ENCODE data around the gene RBFOX1. TPM values are rescaled to one million over a fixed set of nuclear protein-coding genes. Genes with fewer than 3 reads are reported as not detected.

Gene RBFOX1
- total RNA-seq, 1 donor from 2014 or later, result 0.84 TPM

DNA sequence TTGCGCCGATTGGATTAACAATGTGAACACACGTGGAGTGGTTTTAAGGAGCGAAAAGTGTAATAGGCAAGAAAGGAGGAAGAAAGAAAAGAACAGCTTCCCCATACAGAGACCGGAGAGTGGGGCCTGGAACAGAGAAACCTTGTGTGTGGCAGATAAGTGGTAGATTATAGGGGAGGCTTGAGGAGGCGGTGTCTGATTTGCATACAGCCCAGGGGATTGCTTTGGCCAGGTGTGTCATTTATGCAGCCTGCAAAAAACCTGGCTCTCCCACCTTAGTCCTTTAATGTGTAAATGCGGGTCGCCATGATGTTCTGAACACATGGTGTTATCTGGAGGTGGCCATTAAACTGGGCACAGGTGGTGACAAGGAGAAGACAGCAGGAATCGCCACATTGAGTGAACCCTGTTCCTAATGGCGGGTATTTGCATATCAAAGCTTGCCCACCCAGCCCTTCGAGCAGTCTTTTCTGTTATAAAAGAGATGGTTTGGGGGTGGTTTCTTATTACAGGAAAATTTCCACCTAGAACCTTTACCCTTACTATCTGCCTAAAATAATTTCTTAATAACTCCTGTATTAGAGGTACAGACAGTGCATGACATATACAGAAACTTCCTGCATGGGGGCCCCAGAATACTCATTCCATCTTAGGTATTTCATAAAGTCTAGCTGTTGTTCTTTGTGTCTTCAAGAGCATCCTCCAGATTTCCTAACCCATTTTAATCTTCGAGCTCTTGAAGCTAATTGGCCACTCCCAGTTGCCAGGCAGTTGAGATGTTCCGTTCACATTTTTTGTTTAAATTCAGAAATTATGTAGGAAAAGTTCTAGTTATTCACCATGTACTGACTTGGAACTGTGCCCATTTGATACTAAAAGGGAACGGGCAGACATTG, 292.5 kb downstream of the RBFOX1 start:
- no peak overlapping the region for H3K9ac ChIP-seq (ENCODE audit: low read length)
- H3K4me2 ChIP-seq (ENCODE audit: low read length), result no peak overlapping the region
- no peak overlapping the region for H3K4me3 Mint-ChIP-seq (ENCODE audit: unreplicated experiment)
- H4K20me1 ChIP-seq (ENCODE audit: insufficient read depth, low read length), result no peaks in the 10 kb centered on the region
- H3K27me3 ChIP-seq (ENCODE audit: insufficient read depth, low read length), result no peaks in the 10 kb centered on the region
- DNase-seq (ENCODE audit: low read depth), result no peak
- no peaks in the 10 kb centered on the region for H3K4me1 ChIP-seq (ENCODE audit: insufficient read depth, low read length)
- no peak overlapping the region for H3K27ac ChIP-seq (ENCODE audit: low read depth, low read length)
- no peak for TF ChIP-seq CTCF (IDR thresholded peaks at IDR 0.05; ENCODE audit: insufficient read depth, low read depth, low read length)
- TF ChIP-seq EZH2 (IDR thresholded peaks at IDR 0.05; ENCODE audit: insufficient read depth, low read length), result no peak
- H3K36me3 ChIP-seq (ENCODE audit: insufficient read depth, low read length), result no peaks in the 10 kb centered on the region
- no peak for FAIRE-seq
- no peaks in the 10 kb centered on the region for H3K9me3 Mint-ChIP-seq (ENCODE audit: unreplicated experiment)
- H2AFZ ChIP-seq (ENCODE audit: low read depth, low read length), result no peak overlapping the region
- no peak overlapping the region for H3K4me3 ChIP-seq (ENCODE audit: insufficient read depth, low read depth, low read length)
- no peaks in the 10 kb centered on the region for H3K79me2 ChIP-seq (ENCODE audit: insufficient read depth, low read length)
- peaks cover 7% of the 10 kb centered on the region for H3K27me3 Mint-ChIP-seq (ENCODE audit: low read depth, unreplicated experiment)
- peaks cover 4% of the 10 kb centered on the region for H3K4me1 Mint-ChIP-seq (ENCODE audit: low read depth, unreplicated experiment)
- no peaks in the 10 kb centered on the region for H3K9me3 ChIP-seq (ENCODE audit: insufficient read depth, low read depth, low read length)
- H3K27ac Mint-ChIP-seq (ENCODE audit: unreplicated experiment), result no peak overlapping the region
- no peaks in the 10 kb centered on the region for H3K36me3 Mint-ChIP-seq (ENCODE audit: low read depth, unreplicated experiment)

- H2AFZ ChIP-seq (ENCODE audit: low read depth, low read length), result no peak overlapping the region
- H3K9me3 ChIP-seq (ENCODE audit: insufficient read depth, low read depth, low read length), result no peaks in the 10 kb centered on the region
- no peak overlapping the region for H3K27ac ChIP-seq (ENCODE audit: low read depth, low read length)
- H3K4me2 ChIP-seq (ENCODE audit: low read length), result no peak overlapping the region
- no peak for TF ChIP-seq CTCF (IDR thresholded peaks at IDR 0.05; ENCODE audit: insufficient read depth, low read depth, low read length)
- TF ChIP-seq EZH2 (IDR thresholded peaks at IDR 0.05; ENCODE audit: insufficient read depth, low read length), result no peak
- H3K9ac ChIP-seq (ENCODE audit: low read length), result no peak overlapping the region
- H3K4me1 Mint-ChIP-seq (ENCODE audit: low read depth, unreplicated experiment), result peaks cover 11% of the 10 kb centered on the region
- no peaks in the 10 kb centered on the region for H3K9me3 Mint-ChIP-seq (ENCODE audit: unreplicated experiment)
- H3K27me3 ChIP-seq (ENCODE audit: insufficient read depth, low read length), result no peaks in the 10 kb centered on the region
- no peaks in the 10 kb centered on the region for H3K4me1 ChIP-seq (ENCODE audit: insufficient read depth, low read length)
- H4K20me1 ChIP-seq (ENCODE audit: insufficient read depth, low read length), result no peaks in the 10 kb centered on the region
- H3K4me3 ChIP-seq (ENCODE audit: insufficient read depth, low read depth, low read length), result no peak overlapping the region
- no peak overlapping the region for H3K27ac Mint-ChIP-seq (ENCODE audit: unreplicated experiment)
- DNase-seq (ENCODE audit: low read depth) (no peak), FAIRE-seq (no peak)
- H3K36me3 Mint-ChIP-seq (ENCODE audit: low read depth, unreplicated experiment), result no peaks in the 10 kb centered on the region
- H3K36me3 ChIP-seq (ENCODE audit: insufficient read depth, low read length), result no peaks in the 10 kb centered on the region
- H3K79me2 ChIP-seq (ENCODE audit: insufficient read depth, low read length), result no peaks in the 10 kb centered on the region
- peaks cover 7% of the 10 kb centered on the region for H3K27me3 Mint-ChIP-seq (ENCODE audit: low read depth, unreplicated experiment)
- H3K4me3 Mint-ChIP-seq (ENCODE audit: unreplicated experiment), result no peak overlapping the region
Observed at GRCh38 chr16:7628981-7629380, 296.3 kb downstream of the RBFOX1 start.

- Mint-ChIP-seq H3K27ac (ENCODE audit: unreplicated experiment) (no peak overlapping the region), H3K27me3 (ENCODE audit: low read depth, unreplicated experiment) (peaks cover 7% of the 10 kb centered on the region), H3K4me1 (ENCODE audit: low read depth, unreplicated experiment) (peaks cover 11% of the 10 kb centered on the region), H3K36me3 (ENCODE audit: low read depth, unreplicated experiment) (no peaks in the 10 kb centered on the region), H3K9me3 (ENCODE audit: unreplicated experiment) (no peaks in the 10 kb centered on the region), H3K4me3 (ENCODE audit: unreplicated experiment) (no peak overlapping the region)
- H3K79me2 ChIP-seq (ENCODE audit: insufficient read depth, low read length), result no peaks in the 10 kb centered on the region
- H3K4me2 ChIP-seq (ENCODE audit: low read length), result no peak overlapping the region
- H3K27me3 ChIP-seq (ENCODE audit: insufficient read depth, low read length), result no peaks in the 10 kb centered on the region
- no peak overlapping the region for H3K4me3 ChIP-seq (ENCODE audit: insufficient read depth, low read depth, low read length)
- H3K4me1 ChIP-seq (ENCODE audit: insufficient read depth, low read length), result no peaks in the 10 kb centered on the region
- FAIRE-seq (no peak), DNase-seq (ENCODE audit: low read depth) (no peak)
- no peaks in the 10 kb centered on the region for H3K9me3 ChIP-seq (ENCODE audit: insufficient read depth, low read depth, low read length)
- no peak for TF ChIP-seq CTCF (IDR thresholded peaks at IDR 0.05; ENCODE audit: insufficient read depth, low read depth, low read length)
- no peak for TF ChIP-seq EZH2 (IDR thresholded peaks at IDR 0.05; ENCODE audit: insufficient read depth, low read length)
- H3K36me3 ChIP-seq (ENCODE audit: insufficient read depth, low read length), result no peaks in the 10 kb centered on the region
- H3K27ac ChIP-seq (ENCODE audit: low read depth, low read length), result no peak overlapping the region
- H3K9ac ChIP-seq (ENCODE audit: low read length), result no peak overlapping the region
- no peaks in the 10 kb centered on the region for H4K20me1 ChIP-seq (ENCODE audit: insufficient read depth, low read length)
- no peak overlapping the region for H2AFZ ChIP-seq (ENCODE audit: low read depth, low read length)
Observed at GRCh38 chr16:7629571-7629970, 296.9 kb downstream of the RBFOX1 start.
